Stimulated activated CD4-positive, alpha-beta T cell treated with anti-CD3 and anti-CD28 coated beads, Interleukin-12 subunit alpha, Interleukin-12 subunit beta, amount 100 ng/mL, for 4 hours (primary cell): ENCODE results near the gene CBY2.
"Not testable (repeated sequence)": the region's sequence is repeated elsewhere in the genome, so short reads cannot be mapped to it uniquely, and the experiment has no call there.

ENCODE experiments used
- DNase-seq: peaks from one replicate; pipeline ENCODE4 v3.0.0-alpha.2; 2020

The CBY2 gene

GRCh38 chr13:45748941-45749759, 47.0 kb downstream of the CBY2 start:
- DNase-seq = no peak

DNA sequence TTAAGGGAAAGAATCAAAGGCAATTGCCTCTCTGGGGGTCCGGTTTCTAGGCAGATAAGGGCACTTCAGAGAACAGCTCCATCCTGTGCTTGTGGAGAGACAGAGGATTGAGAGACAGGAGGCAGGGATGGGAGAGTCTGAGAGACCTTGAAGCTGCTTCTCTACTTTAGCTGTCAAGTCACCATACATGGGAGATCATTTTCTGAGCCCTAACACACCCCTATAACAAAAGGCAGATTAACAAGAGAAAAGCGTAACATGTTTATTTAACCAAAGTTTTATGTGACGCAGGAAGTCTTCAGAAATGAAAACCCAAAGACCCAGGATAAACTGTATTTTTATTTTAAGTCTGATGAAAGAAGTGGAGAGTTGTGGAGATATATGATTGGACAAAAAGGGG, 48.4 kb downstream of the CBY2 start:
- no peak for DNase-seq

DNA sequence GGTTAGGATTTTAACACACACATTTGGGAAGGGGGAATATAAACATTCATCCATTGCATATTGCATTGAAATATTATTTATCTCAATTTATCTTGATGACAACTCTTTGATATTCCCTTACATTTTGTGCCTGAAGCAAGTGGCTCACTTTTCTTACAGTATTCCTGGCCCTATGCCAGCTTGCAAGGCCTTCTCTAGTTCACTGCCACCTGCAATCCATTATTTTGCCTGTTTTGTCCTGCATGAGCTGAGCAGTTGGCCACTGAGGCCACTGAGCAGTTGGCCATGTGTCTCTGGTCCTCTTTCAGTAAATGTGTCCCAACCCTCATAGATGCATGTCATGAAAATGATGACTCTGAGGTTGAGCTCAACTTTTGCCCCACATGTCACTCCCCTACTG, 49.8 kb downstream of the CBY2 start:
- DNase-seq = no peak

DNA sequence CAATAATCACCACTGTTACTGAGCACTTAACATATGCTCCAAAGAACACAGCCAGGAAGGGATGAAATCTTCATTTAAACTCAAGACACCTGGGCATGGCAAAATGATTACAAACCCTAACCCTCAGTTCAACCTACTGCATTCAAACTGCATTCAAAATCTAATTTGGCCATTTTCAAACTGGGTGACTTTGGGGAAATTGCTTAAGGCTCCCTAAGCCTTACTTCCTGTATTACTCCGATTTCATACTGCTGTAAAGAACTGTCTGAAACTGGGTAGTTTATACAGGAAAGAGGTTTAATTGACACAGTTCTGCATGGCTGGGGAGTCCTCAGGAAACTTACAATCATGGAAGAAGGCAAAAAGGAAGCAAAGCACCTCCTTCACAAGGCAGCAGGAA, 50.4 kb downstream of the CBY2 start:
- DNase-seq = no peak

DNA sequence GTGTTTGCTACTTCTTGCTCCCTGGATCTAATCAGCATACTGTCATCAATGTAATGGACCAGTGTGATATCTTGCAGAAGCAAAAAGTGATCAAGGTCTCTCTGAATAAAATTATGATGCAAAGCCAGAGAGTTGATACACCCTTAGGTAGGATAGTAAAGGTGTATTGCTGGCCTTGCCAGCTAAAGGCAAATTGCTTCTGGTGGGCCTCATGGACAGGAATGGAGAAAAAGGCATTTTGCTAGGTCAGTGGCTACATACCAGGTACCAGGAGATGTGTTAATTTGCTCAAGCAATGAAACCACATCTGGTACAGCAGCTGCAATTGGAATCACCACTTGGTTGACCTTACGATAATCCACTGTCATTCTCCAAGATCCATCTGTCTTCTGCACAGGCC, 54.4 kb downstream of the CBY2 start:
- not testable (repeated sequence) for DNase-seq

GRCh38 chr13:45757589-45757988, 55.5 kb downstream of the CBY2 start:
- not testable (repeated sequence) for DNase-seq

DNA sequence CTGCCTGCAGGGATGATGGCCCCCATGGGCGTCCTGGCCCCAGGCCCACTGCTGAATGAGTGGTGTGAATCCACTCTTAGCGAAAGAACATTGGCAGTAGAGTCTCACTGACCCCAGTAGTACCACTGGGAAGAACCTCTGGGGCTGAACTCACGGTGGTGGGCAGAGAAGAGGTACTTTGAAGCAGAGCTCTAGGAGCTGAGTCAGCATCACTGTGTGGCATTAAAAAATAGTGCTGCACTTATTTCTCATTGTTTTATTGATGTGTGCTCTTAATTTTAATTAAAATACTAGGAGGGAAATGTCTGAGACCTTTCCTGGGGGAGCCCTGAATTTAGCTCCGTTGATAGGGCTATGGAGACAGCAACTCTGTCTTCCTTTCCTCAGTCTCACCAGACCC, 61.3 kb downstream of the CBY2 start:
- DNase-seq = no peak
